Fibroblast of upper back skin (primary cell): ENCODE measurements around the gene USP24.
"Not testable (repeated sequence)": the region's sequence is repeated elsewhere in the genome, so short reads cannot be mapped to it uniquely, and the experiment has no call there.

ENCODE experiments used
- DNase-seq: peaks from one replicate; pipeline ENCODE4 v3.0.0-alpha.2; 2013

Gene USP24

DNA sequence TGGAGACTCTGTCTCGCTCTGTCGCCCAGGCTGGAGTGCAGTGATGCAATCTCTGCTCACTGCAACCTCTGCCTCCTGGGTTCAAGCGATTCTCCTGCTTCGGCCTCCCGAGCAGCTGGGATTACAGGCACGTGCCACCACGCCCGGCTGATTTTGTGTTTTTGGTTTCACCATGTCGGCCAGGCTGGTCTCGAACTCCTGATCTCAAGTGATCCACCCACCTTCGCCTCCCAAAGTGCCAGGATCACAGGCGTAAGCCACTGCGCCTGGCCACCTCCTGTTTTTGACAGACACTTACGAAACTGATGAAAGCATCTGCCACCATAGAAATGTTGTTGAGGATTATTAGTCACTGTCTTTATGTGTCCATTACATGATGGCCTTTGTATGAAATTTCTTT is 106.2 kb downstream of the USP24 start:
- not testable (repeated sequence) for DNase-seq

- no peak for DNase-seq
These were observed 108.1 kb downstream of the USP24 start for GRCh38 chr1:55107101-55107500.

DNA sequence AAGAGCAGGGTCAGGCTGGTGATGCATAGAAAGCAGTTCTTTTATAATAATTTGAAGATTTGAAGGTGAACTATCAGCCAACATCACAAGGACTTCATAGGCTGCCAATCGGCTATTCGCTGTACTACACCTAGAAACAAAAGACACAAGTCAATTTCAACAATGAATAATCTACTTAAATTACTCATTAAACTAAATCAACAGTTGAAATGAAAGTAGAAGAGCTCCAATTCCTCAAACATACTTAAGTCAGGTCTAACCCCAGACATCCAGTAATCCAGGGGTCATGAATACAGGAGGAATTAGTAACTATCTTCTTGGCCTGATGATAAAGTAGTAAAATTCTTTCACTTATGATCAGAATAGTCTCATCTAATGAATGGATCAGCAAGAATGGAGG is 111.3 kb downstream of the USP24 start:
- DNase-seq, result no peak

- no peak for DNase-seq
These were observed 120.1 kb downstream of the USP24 start for GRCh38 chr1:55095095-55095494.

DNA sequence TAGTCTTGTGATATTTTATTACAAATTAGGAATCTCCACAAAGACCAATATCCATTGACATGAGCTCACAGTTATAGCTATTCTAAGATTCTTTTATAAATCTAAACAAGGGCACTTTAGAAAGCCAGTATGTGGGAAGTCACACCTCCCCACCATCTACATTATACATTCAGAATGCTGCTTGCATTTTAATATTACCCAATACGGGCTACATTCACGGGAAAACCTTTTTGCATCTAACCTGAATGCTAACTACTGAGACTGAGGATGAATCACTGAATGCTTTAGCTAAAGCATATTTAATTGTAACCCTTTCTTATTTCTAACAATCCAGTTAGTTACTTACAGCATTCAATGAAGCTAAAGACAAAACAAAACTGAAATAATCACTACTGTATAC is 122.7 kb downstream of the USP24 start:
- DNase-seq, result no peak

DNA sequence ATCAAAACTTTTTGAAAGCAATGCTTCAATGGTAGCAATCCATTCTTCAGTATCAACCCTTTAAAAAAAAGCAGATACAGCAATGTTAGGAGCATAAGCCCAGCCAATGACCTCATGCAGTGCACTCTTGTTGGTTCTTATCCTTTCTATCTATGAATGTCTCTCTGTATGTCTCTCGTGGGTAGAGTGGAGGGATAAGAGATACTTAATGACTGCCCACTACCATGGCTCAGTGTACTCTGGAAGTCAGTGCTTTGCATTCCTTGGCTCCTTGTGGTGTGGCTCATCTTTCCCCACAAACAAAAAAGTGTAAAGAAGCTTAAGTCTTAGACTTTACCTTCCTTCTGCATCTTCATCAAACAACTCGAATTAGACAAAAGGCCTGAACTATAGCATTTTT is 125.5 kb downstream of the USP24 start:
- DNase-seq, result peak; percentile 12

DNA sequence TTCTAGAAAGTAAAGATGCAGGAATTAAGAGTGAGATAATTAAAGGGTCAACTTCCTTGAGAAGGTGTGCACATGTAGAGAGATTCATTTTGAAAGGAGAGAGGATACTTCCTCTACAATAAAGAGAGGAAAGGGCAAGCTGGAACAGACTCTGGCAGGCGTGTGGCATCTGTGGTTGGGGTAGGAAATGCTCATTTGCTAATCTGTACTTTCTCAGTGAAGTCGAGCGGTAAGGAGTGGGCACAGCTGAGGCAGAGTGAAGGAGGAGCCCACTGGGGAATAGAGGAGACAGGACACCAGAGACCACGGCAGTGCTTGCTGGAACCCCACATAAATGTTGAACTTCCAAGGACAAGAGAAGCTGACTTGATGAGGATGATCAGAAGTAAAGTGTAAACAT is 126.8 kb downstream of the USP24 start:
- no peak for DNase-seq

GRCh38 chr1:55087439-55087838 is 127.7 kb downstream of the USP24 start:
- no peak for DNase-seq

GRCh38 chr1:55084257-55084656 is 130.9 kb downstream of the USP24 start:
- no peak for DNase-seq

GRCh38 chr1:55081905-55082296 is 133.3 kb downstream of the USP24 start:
- no peak for DNase-seq

DNA sequence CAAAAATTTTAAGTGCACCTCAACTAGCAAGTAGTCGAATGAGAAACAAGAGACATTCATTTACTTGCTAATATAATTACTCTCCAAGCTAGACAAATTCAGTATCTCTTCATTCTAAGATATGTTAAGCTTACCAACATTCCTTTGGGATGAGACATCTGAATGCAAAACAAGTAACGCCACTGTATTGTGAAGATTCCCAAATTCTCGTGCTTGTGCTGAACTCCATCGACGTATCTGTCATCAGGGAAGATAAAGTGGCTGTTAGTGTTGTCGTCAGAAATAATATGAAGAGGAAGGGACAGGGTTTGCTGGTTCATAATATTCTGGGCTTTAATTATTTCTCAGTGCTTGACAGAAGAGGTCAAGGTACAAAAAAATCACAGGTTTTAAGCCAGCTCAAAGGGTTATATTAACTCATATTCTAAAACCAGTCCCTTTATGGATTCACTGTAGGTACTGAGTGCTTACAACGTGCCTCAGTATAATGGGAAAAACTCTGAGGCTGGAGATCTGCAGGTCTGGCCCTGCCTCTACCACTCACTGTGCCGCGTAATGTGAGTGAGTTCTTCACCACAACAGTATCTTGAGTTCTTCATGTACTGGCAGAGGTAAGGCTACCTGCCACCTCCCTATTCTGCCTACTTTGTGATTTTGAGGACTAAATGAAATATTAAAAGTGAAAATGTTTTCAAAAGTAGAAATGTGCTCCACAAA is 133.8 kb downstream of the USP24 start:
- peak; percentile 72 for DNase-seq

- DNase-seq, result no peak
These were observed 135.5 kb downstream of the USP24 start for GRCh38 chr1:55079651-55080050.

GRCh38 chr1:55078470-55078869 is 136.7 kb downstream of the USP24 start:
- no peak for DNase-seq

- no peak for DNase-seq
These were observed 138.8 kb downstream of the USP24 start for GRCh38 chr1:55076356-55076755.

GRCh38 chr1:55074455-55074854 is 140.7 kb downstream of the USP24 start:
- no peak for DNase-seq

DNA sequence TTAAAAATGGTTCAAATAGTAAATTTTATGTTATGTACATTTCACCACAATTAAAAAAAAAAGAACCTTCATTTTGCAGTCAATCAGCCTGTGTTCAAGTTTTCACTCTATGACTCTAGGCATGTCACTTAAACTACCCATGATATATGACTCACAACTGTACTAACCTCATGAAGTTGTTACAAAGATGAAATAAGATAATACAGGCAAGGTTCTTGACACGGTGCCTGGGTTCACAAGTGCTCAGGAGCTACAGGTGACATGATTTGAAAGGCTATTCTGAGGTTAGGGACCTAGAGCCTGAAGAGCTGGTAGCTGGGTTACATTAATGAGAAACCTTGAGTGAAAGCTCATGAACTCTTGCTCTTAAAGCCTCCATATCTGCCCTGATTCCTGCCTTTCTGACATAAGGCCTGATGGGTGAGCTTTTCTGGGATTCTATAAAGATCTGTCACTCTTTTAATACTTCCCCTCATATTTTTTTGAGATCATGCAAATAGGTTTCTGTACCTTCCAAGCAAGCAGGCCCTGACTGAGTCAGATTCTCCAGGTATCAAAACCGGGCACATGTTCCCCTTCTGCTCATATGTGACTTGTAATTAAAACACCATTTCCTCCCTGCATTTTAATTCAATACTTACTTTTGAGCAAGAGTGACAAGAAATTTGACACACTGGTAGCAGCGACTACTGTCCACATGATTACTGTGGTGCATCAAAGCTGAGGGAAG is 141.8 kb downstream of the USP24 start:
- no peak for DNase-seq

DNA sequence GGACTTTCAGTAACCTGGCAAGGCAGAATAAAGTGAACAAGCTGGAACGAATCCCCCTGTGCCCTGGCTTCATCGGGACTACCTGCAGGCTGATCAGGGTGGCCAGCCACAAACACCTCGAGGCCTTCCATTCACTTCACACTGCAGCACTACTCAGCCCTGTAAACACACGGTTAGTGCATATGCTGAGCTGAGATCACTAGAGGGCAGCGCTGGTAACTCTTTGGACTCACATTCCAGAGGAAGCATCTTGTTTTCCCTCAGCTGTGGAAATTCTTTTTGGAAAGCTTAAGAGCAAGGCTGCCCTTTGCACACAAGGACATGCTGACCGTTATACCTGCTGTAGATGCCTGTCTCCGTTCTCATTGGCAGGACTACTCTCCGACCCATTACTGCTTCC is 143.7 kb downstream of the USP24 start:
- DNase-seq, result peak; percentile 35

DNA sequence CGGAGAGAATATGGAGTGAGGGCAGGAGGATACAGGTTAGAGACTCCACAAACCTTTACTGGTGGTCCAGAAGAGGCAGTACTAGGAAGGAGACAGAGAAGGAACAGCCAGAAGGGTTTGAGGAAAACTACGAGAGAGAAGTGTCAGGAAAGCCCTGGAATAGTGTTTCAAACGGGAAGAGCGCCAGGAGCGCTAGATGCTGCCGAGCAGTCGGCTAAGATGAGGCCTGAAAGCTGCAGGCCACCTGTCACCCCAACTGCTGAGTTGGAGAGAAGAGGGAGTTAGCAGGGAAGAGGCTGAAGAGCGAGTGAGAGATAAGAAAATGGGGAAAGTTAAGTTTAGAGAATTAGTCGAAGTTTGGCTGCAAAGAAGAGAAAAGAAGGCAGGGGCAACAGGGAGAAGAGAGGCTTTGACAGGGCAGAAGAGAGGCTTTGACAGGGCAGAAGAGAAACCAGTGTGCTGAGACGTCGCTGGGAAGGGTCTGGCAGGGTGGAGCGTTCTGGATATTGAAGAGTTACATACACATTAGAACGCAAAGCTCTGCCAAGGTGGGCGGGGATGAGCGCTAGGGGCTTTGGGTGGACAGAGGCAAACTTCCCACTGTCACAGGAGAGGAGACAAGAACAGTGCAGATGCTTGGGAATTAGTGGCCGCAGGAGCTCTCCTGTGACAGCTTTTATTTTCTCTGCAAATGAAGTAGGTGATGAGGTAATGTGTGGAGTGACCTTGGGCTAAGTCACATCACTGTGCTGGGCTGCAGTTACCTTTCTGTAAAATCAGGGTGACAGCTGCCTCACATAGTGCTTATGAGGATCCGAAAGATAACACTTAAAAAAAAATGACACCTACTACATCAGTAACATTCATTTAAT is 144.6 kb downstream of the USP24 start:
- no peak for DNase-seq

DNA sequence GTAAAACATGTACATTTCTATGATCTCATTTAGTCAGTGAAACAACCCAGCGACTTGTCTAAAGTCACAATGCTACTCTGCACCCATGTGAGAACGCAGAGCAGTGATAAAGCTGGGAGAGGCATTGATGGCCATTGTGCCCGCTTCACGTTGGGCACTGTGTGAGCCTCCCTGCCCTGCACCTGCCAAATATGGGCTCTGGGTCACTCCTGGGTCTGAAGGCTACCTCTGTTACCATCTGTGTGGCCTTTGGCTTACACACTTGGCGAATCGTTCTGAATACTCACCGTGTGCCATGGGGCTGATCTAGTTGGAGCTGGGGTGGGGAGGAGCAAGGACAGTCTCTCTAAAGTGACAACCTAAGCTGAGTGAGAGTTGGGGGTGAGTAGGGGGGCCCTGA is 145.9 kb downstream of the USP24 start:
- no peak for DNase-seq

DNA sequence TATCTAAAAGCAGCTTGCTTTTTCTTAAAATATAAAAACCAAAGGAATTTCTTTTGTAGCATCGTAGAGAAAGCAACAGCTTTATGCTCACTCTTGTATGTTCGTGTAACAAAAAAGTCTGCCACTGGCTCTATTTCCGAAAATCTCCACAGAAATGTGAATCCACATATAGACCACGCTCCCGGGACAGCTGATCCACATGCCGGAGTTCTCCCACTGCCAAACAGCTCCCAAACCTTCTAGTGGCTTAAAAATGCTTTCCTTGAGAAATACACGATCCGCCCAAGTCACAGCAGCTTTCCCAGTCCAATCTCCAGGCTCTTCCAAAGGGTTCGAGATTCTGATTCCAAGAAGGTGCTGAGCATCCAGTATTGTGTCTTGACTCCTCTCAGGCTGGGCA is 146.5 kb downstream of the USP24 start:
- no peak for DNase-seq

DNA sequence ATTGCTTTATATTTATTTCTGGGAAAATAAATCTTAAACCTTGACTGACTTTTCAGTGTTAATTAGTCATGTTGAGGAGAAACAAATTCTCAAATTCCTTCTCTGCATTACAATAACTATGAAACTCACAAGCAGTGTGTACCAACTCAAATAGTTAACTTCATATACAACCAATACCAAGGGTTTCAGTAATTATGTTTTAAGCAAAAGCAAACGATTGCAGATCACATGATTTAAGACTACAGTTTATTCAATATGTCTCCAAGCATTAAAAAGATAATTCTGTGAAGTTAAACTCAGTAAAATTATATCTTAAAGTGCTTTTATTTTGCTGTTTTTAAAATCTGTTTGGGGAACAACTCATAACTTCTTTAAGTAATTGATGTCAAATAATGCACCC is 147.2 kb downstream of the USP24 start:
- no peak for DNase-seq

DNA sequence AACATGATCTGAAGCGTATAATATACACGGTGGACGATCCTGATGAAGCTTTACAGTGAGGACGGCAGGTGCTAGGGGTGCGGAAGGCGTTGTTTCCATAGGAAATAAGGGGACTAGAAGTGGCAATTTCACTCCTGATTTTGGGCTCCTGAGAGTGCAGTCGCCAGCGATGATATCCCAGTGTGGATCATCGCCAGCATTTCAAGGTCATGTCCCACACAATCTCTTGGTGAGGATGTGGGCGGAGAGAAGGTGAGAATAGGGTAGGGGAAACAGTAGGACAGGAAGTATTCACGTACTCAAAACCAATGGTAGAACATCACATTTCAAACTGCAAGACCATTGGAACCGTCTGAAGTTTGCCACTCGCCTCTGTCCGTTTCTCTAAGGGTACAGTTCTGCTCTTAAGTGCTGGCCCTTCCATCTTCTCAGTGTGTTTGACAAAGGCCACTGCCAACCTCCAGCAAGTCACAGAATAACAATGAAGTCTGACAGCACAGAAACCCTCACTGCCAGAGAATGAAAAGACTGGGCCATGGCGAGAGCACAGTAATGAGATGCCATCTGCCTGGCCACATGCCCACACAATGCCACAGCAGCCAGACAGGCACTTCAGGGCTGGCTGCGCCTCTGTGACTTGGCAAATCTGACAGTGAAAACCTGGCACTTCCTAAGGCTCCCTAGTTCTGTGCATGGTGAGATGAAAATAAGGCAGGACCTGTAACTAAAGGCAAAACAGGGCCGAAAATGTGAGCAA is 148.0 kb downstream of the USP24 start:
- no peak for DNase-seq

DNA sequence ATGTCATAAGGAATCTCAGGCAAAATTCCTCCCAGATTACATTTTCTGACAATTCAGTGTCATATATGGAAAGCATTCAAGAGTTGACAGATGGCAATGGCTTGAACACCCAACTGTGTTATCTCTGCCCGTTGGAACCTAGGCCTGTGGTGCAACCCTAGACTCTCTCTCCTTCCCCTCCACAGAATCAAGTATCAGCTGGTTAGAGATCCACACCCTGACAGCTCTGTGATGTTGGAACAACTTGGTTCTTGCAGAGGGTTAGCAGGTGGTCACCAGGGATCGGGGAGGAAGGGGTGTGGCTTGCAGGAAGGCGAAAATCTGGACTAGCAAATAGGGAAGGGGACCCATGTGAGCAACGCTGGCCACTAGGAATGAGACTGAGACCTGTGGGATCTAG is 149.5 kb downstream of the USP24 start:
- no peak for DNase-seq
